GM20000 (cell line): ENCODE results near the gene LMBR1.

Source experiments
- DNase-seq: peaks from one replicate; pipeline ENCODE4 v3.0.0; 2012; ENCODE audit warnings: low spot score
- CTCF ChIP-seq: IDR thresholded peaks from 2 replicates; pipeline ENCODE4 v1.5.1; 2012; ENCODE audit warnings: mild to moderate bottlenecking, control low read depth; ENCODE audit errors: extremely low read depth, missing control alignments

Gene LMBR1

GRCh38 chr7:156634117-156634516, 258.9 kb downstream of the LMBR1 start:
- no peak for DNase-seq

GRCh38 chr7:156629873-156630272, 263.1 kb downstream of the LMBR1 start:
- no peak for TF ChIP-seq CTCF
- no peak for DNase-seq

More at GRCh38 chr7:156634117-156634516, 258.9 kb downstream of the LMBR1 start:
- TF ChIP-seq CTCF: no peak

GRCh38 chr7:156628562-156628961, 264.4 kb downstream of the LMBR1 start:
- no peak for TF ChIP-seq CTCF
- DNase-seq: no peak
